PC-3 (cell line): ENCODE results near the gene CNTNAP2.

Experiments
- CTCF ChIP-seq: fragments of 300-600 bp; sonication (generic); conservative IDR thresholded peaks from 2 replicates; pipeline ENCODE4 v1.5.1; 2017; ENCODE audit warnings: antibody characterized with exemption, low read depth, mild to moderate bottlenecking, low read length
- EZH2phosphoT487 ChIP-seq: fragments of 300-600 bp; sonication (generic); IDR thresholded peaks from 2 replicates; pipeline ENCODE4 v1.6.1; 2018; ENCODE audit warnings: mild to moderate bottlenecking, antibody characterized with exemption, low read length, borderline replicate concordance

GRCh38 chr7:148344406-148344805, 2227.8 kb downstream of the CNTNAP2 start:
- TF ChIP-seq CTCF (no peak), EZH2phosphoT487 (no peak)
